Measurements from ENCODE around the gene FMNL2. TPM values are rescaled to one million over a fixed set of nuclear protein-coding genes. Genes with fewer than 3 reads are reported as not detected.
A peak's percentile ranks its signal among the peaks of the same experiment; 100 is the strongest.

FMNL2 gene
- total RNA-seq, 2 experiments from 2014 or later = 0.05 to 0.21 TPM

DNA sequence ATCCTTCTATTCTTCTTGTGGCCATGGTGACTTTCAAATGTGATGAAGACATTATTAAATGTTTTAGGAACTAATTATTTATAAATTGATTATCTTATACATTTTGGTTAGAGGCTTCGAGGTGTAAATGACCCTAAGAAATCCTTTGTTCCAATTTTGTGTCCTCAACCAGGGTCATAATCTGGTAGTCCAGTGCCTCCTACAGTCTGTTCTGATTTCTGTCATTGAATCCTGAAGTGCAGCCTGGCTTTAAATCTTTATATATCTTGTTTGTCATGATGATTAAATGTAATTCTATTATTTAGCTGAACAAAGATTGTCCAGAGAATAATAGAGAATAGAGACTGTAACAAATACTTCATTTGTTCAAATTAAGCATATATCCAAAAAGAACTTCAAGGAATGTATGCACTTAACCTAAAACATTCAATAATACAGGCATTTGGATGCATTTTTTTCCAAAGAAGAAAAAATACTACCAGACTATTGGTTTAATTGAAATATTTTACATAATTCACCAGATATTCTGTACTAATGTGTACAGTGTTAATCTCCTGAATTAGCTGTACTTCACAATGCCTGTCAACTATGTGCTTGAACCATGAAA is 292.5 kb downstream of the FMNL2 start:
- no peak for DNase-seq
- H3K27me3 Mint-ChIP-seq (ENCODE audit: low read depth) = peaks cover 5% of the 10 kb centered on the region
- H3K36me3 Mint-ChIP-seq (ENCODE audit: low read depth) = no peaks in the 10 kb centered on the region
- no peak for ATAC-seq
- CTCF ChIA-PET = interaction anchor here (2.7 to 3.1 kb wide), 2 partner anchors 8 to 451 kb away, joined by 9 to 15 read pairs; partner anchors contain the start of gene STAM2
- no peak overlapping the region for H3K4me3 Mint-ChIP-seq
- POLR2A ChIA-PET = interaction anchor here (0.8 kb wide), 1 partner anchor 29 kb away, joined by 3 read pairs; no protein-coding TSS in a partner anchor
- H3K27ac Mint-ChIP-seq = no peak overlapping the region
- H3K9me3 Mint-ChIP-seq (ENCODE audit: insufficient read depth) = no peaks in the 10 kb centered on the region
- peaks cover 11% of the 10 kb centered on the region for H3K4me1 Mint-ChIP-seq (ENCODE audit: low read depth)

GRCh38 chr2:152629202-152629601 is 294.2 kb downstream of the FMNL2 start:
- no peak overlapping the region for H3K27ac Mint-ChIP-seq
- H3K9me3 Mint-ChIP-seq (ENCODE audit: insufficient read depth) = no peaks in the 10 kb centered on the region
- ChIA-PET POLR2A (no interaction called here), CTCF (interaction anchor here (1.3 kb wide), 1 partner anchor 12 kb away, joined by 3 read pairs; no protein-coding TSS in a partner anchor)
- H3K27me3 Mint-ChIP-seq (ENCODE audit: low read depth) = peaks cover 4% of the 10 kb centered on the region
- ATAC-seq = no peak
- H3K4me1 Mint-ChIP-seq (ENCODE audit: low read depth) = peaks cover 11% of the 10 kb centered on the region
- H3K4me3 Mint-ChIP-seq = no peak overlapping the region
- DNase-seq = no peak
- H3K36me3 Mint-ChIP-seq (ENCODE audit: low read depth) = no peaks in the 10 kb centered on the region

- Mint-ChIP-seq H3K27ac (no peak overlapping the region), H3K9me3 (ENCODE audit: insufficient read depth) (no peaks in the 10 kb centered on the region), H3K27me3 (ENCODE audit: low read depth) (peaks cover 4% of the 10 kb centered on the region), H3K36me3 (ENCODE audit: low read depth) (no peaks in the 10 kb centered on the region), H3K4me3 (no peak overlapping the region), H3K4me1 (ENCODE audit: low read depth) (peaks cover 11% of the 10 kb centered on the region)
- POLR2A ChIA-PET = no interaction called here
- CTCF ChIA-PET = no interaction called here
- no peak for ATAC-seq
- no peak for DNase-seq
These were observed 295.5 kb downstream of the FMNL2 start for GRCh38 chr2:152630466-152630865.

GRCh38 chr2:152632736-152633135 is 297.8 kb downstream of the FMNL2 start:
- CTCF ChIA-PET = interaction anchor here (1.0 to 5.5 kb wide), 2 partner anchors 443 to 456 kb away, joined by 3 to 64 read pairs; partner anchors contain the start of gene STAM2
- POLR2A ChIA-PET = no interaction called here
- no peak overlapping the region for H3K27ac Mint-ChIP-seq
- no peaks in the 10 kb centered on the region for H3K9me3 Mint-ChIP-seq (ENCODE audit: insufficient read depth)
- no peak for ATAC-seq
- peaks cover 11% of the 10 kb centered on the region for H3K4me1 Mint-ChIP-seq (ENCODE audit: low read depth)
- peaks cover 2% of the 10 kb centered on the region for H3K27me3 Mint-ChIP-seq (ENCODE audit: low read depth)
- no peak for DNase-seq
- H3K36me3 Mint-ChIP-seq (ENCODE audit: low read depth) = no peaks in the 10 kb centered on the region
- no peak overlapping the region for H3K4me3 Mint-ChIP-seq

GRCh38 chr2:152635635-152636298 is 300.8 kb downstream of the FMNL2 start:
- H3K4me1 Mint-ChIP-seq (ENCODE audit: low read depth) = no peaks in the 10 kb centered on the region
- peak; percentile 74 for DNase-seq
- POLR2A ChIA-PET = interaction anchor here (0.6 to 1.2 kb wide), 2 partner anchors 81 to 460 kb away, joined by 4 read pairs; no protein-coding TSS in a partner anchor
- no peak overlapping the region for H3K27ac Mint-ChIP-seq
- no peaks in the 10 kb centered on the region for H3K27me3 Mint-ChIP-seq (ENCODE audit: low read depth)
- CTCF ChIA-PET = interaction anchor here (0.6 to 5.5 kb wide), 34 partner anchors 9 to 600 kb away, joined by 3 to 64 read pairs (median 4); partner anchors contain the start of gene STAM2
- H3K4me3 Mint-ChIP-seq = no peak overlapping the region
- ATAC-seq = peak; percentile 78
- H3K36me3 Mint-ChIP-seq (ENCODE audit: low read depth) = no peaks in the 10 kb centered on the region
- H3K9me3 Mint-ChIP-seq (ENCODE audit: insufficient read depth) = no peaks in the 10 kb centered on the region

- H3K4me1 Mint-ChIP-seq (ENCODE audit: low read depth) = no peaks in the 10 kb centered on the region
- no peaks in the 10 kb centered on the region for H3K27me3 Mint-ChIP-seq (ENCODE audit: low read depth)
- H3K36me3 Mint-ChIP-seq (ENCODE audit: low read depth) = no peaks in the 10 kb centered on the region
- H3K4me3 Mint-ChIP-seq = no peak overlapping the region
- ATAC-seq (no peak), DNase-seq (no peak)
- ChIA-PET POLR2A (no interaction called here), CTCF (no interaction called here)
- H3K27ac Mint-ChIP-seq = no peak overlapping the region
- H3K9me3 Mint-ChIP-seq (ENCODE audit: insufficient read depth) = no peaks in the 10 kb centered on the region
These were observed 302.3 kb downstream of the FMNL2 start for GRCh38 chr2:152637251-152637650.

- Mint-ChIP-seq H3K27me3 (ENCODE audit: low read depth) (no peaks in the 10 kb centered on the region), H3K27ac (no peak overlapping the region), H3K4me1 (ENCODE audit: low read depth) (no peaks in the 10 kb centered on the region), H3K36me3 (ENCODE audit: low read depth) (no peaks in the 10 kb centered on the region), H3K9me3 (ENCODE audit: insufficient read depth) (no peaks in the 10 kb centered on the region), H3K4me3 (no peak overlapping the region)
- CTCF ChIA-PET = interaction anchor here (0.7 to 1.1 kb wide), 2 partner anchors 8 to 602 kb away, joined by 3 to 4 read pairs; no protein-coding TSS in a partner anchor
- ATAC-seq = no peak
- no peak for DNase-seq
- POLR2A ChIA-PET = no interaction called here
These were observed 303.1 kb downstream of the FMNL2 start for GRCh38 chr2:152638056-152638455.

DNA sequence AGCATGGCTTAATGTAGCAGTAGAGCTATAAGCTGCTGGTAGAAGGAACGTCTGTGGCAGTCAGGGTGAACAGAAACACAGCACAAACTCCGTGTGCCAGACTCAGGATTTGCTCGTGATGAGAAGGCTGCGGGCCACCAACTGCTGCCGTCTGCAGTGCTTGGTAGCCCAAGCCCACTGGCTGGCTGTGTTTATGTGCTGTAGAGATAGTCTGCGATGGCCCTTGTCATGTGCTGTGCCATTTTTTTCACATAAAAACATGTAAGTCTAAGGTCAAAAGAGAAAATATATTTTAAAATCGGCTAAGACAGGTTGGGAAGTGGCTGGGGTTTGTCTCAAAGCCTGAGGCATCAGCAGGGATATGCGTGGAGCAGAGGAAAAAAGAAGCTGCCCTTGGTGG is 303.6 kb downstream of the FMNL2 start:
- ChIA-PET CTCF (interaction anchor here (1.1 kb wide), 1 partner anchor 8 kb away, joined by 3 read pairs; no protein-coding TSS in a partner anchor), POLR2A (no interaction called here)
- Mint-ChIP-seq H3K9me3 (ENCODE audit: insufficient read depth) (no peaks in the 10 kb centered on the region), H3K4me3 (no peak overlapping the region), H3K27ac (no peak overlapping the region), H3K27me3 (ENCODE audit: low read depth) (no peaks in the 10 kb centered on the region), H3K36me3 (ENCODE audit: low read depth) (no peaks in the 10 kb centered on the region), H3K4me1 (ENCODE audit: low read depth) (no peaks in the 10 kb centered on the region)
- DNase-seq (no peak), ATAC-seq (no peak)

- POLR2A ChIA-PET = no interaction called here
- no peaks in the 10 kb centered on the region for H3K36me3 Mint-ChIP-seq (ENCODE audit: low read depth)
- H3K9me3 Mint-ChIP-seq (ENCODE audit: insufficient read depth) = no peaks in the 10 kb centered on the region
- CTCF ChIA-PET = interaction anchor here (0.9 to 3.6 kb wide), 3 partner anchors 9 to 606 kb away, joined by 3 to 23 read pairs (median 4); no protein-coding TSS in a partner anchor
- DNase-seq (no peak), ATAC-seq (no peak)
- H3K4me3 Mint-ChIP-seq = no peak overlapping the region
- H3K4me1 Mint-ChIP-seq (ENCODE audit: low read depth) = no peaks in the 10 kb centered on the region
- H3K27me3 Mint-ChIP-seq (ENCODE audit: low read depth) = no peaks in the 10 kb centered on the region
- H3K27ac Mint-ChIP-seq = no peak overlapping the region
These were observed 309.4 kb downstream of the FMNL2 start for GRCh38 chr2:152644189-152644873.

DNA sequence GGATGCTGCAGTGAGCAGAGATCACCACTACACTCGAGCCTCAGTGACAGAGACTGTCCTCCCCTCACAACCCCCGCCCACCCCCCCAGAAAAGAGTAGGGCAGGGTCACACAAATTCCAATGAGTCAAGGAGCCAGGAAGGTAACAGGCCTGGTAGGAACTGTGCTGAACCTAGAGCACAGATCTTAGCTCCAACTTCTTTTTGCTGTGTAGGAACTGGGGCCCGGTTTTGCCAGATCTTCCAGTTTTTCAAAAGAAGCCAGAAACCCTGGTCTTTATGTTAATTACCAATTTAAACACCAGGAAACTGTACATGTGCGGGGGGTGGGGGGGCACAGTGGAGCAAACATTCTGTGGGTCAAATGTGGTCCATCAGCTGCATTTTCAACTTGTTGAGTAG is 311.3 kb downstream of the FMNL2 start:
- DNase-seq = no peak
- Mint-ChIP-seq H3K36me3 (ENCODE audit: low read depth) (no peaks in the 10 kb centered on the region), H3K27ac (no peak overlapping the region), H3K4me1 (ENCODE audit: low read depth) (no peaks in the 10 kb centered on the region), H3K4me3 (no peak overlapping the region), H3K27me3 (ENCODE audit: low read depth) (no peaks in the 10 kb centered on the region), H3K9me3 (ENCODE audit: insufficient read depth) (no peaks in the 10 kb centered on the region)
- CTCF ChIA-PET = interaction anchor here (1.0 to 3.6 kb wide), 2 partner anchors 8 to 10 kb away, joined by 3 to 23 read pairs; no protein-coding TSS in a partner anchor
- ATAC-seq = no peak
- POLR2A ChIA-PET = no interaction called here

GRCh38 chr2:152646775-152647174 is 311.8 kb downstream of the FMNL2 start:
- no peak for ATAC-seq
- Mint-ChIP-seq H3K27me3 (ENCODE audit: low read depth) (no peaks in the 10 kb centered on the region), H3K36me3 (ENCODE audit: low read depth) (peaks cover 1% of the 10 kb centered on the region), H3K4me1 (ENCODE audit: low read depth) (no peaks in the 10 kb centered on the region), H3K27ac (no peak overlapping the region), H3K9me3 (ENCODE audit: insufficient read depth) (no peaks in the 10 kb centered on the region), H3K4me3 (no peak overlapping the region)
- CTCF ChIA-PET = interaction anchor here (0.9 to 3.6 kb wide), 5 partner anchors 9 to 528 kb away, joined by 3 to 24 read pairs (median 3); no protein-coding TSS in a partner anchor
- POLR2A ChIA-PET = no interaction called here
- DNase-seq = no peak

GRCh38 chr2:152647552-152647951 is 312.6 kb downstream of the FMNL2 start:
- POLR2A ChIA-PET = no interaction called here
- Mint-ChIP-seq H3K4me1 (ENCODE audit: low read depth) (no peaks in the 10 kb centered on the region), H3K27ac (no peak overlapping the region), H3K4me3 (no peak overlapping the region), H3K27me3 (ENCODE audit: low read depth) (no peaks in the 10 kb centered on the region), H3K36me3 (ENCODE audit: low read depth) (peaks cover 5% of the 10 kb centered on the region), H3K9me3 (ENCODE audit: insufficient read depth) (no peaks in the 10 kb centered on the region)
- no peak for ATAC-seq
- CTCF ChIA-PET = interaction anchor here (0.9 to 3.1 kb wide), 4 partner anchors 11 to 529 kb away, joined by 3 to 24 read pairs (median 4); no protein-coding TSS in a partner anchor
- no peak for DNase-seq
